ENCODE data around the gene DHRS4.
"Not testable (repeated sequence)": the region's sequence is repeated elsewhere in the genome, so short reads cannot be mapped to it uniquely, and the experiment has no call there.

Gene DHRS4

GRCh38 chr14:23977208-23977607 lies 23.6 kb downstream of the DHRS4 start:
- DNase-seq (ENCODE audit: insufficient read length, low spot score); FAIRE-seq: not testable (repeated sequence)

GRCh38 chr14:23981951-23982813 lies 28.6 kb downstream of the DHRS4 start:
- FAIRE-seq; DNase-seq (ENCODE audit: insufficient read length, low spot score): not testable (repeated sequence)

DNA sequence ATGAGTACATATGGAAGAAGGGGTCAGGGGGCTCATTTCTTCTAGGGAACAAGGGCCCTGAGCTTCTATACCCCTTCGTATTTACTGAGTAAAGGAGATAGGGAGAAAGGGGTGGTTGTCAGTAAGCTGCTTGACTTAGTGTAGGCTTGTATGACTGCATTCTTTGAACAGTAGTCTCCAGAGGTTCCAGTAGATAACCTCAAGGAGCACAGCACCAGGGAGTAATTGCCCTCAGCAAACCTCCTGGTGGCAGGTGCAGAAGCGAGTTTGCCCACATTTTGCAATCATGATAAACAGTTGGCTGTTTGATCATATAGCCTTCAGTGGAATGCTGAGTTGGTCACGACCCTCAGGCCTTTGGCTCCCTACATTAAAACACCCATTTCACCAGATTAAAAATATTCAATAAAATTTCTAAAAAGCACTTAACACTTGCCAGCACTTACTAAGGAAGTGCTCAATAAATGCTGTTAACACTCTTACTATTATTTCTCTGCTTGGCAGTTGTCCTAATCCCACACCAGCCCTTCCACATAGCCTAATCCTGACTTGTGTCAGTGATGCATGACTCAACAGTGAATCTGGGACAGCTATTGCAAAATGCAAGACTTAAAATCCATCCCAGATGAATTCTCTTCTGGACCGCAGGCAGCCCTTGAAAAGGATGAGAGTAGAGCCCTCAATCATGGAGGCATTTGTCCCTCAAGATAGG lies 31.5 kb downstream of the DHRS4 start:
- DNase-seq (ENCODE audit: insufficient read length, low spot score) (no peak), FAIRE-seq (no peak)

DNA sequence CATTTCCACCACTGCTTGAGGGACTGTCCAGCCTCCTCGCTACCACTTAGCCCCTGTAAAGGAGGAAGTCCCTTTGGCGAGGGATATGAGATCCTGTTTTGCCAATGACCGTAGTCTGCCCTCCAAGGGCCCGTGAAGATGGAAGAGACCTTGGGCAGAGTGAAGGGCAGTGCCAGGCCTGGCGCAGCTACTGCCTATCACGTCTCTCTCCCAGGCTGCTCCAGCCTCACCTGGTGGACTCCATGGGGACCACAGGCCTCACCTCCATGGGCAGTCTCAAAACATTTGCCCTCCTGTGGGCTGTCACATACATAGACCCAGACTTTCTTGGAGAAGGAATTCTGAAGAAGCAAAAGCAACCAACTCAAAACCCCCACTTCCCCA lies 34.6 kb downstream of the DHRS4 start:
- FAIRE-seq; DNase-seq (ENCODE audit: insufficient read length, low spot score): not testable (repeated sequence)

GRCh38 chr14:23988607-23989363 lies 35.2 kb downstream of the DHRS4 start, which contains the start of gene DHRS4L2:
Gene DHRS4L2, plus strand, starts transcription at chr14:23988929. Its CDS starts 19 bp downstream, at chr14:23988948.
- DNase-seq (ENCODE audit: insufficient read length, low spot score) = peak; percentile 46
- peak; percentile 69 for FAIRE-seq

GRCh38 chr14:23989734-23990445 lies 36.3 kb downstream of the DHRS4 start:
- not testable (repeated sequence) for FAIRE-seq
- peak; percentile 24 for DNase-seq (ENCODE audit: insufficient read length, low spot score)

GRCh38 chr14:23990961-23991360 lies 37.4 kb downstream of the DHRS4 start:
- FAIRE-seq; DNase-seq (ENCODE audit: insufficient read length, low spot score): not testable (repeated sequence)

GRCh38 chr14:23993042-23993441 lies 39.5 kb downstream of the DHRS4 start:
- FAIRE-seq; DNase-seq (ENCODE audit: insufficient read length, low spot score): not testable (repeated sequence)

GRCh38 chr14:23996009-23996408 lies 42.4 kb downstream of the DHRS4 start:
- DNase-seq (ENCODE audit: insufficient read length, low spot score); FAIRE-seq: not testable (repeated sequence)

- FAIRE-seq; DNase-seq (ENCODE audit: insufficient read length, low spot score): not testable (repeated sequence)
These were observed 43.3 kb downstream of the DHRS4 start for GRCh38 chr14:23996825-23997224.

DNA sequence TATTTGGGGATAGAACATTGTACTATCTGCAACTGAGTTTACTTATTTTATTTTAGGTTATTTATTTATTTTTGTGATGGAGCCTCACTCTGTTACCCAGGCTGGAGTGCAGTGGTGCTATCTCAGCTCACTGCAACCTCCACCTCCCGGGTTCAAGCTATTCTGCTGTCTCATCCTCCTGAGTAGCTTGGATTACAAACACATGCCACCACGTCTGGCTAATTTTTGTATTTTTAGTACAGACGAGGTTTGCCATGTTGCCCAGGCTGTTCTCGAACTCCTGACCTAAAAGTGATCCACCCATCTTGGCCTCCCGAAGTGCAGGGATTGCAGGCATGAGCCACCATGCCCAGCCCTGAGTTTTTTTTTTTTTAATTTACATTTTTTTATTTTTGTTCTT lies 46.1 kb downstream of the DHRS4 start:
- not testable (repeated sequence) for FAIRE-seq; DNase-seq (ENCODE audit: insufficient read length, low spot score)

GRCh38 chr14:24001078-24001477 lies 47.5 kb downstream of the DHRS4 start:
- DNase-seq (ENCODE audit: insufficient read length, low spot score); FAIRE-seq: not testable (repeated sequence)

GRCh38 chr14:24001679-24002078 lies 48.1 kb downstream of the DHRS4 start:
- FAIRE-seq; DNase-seq (ENCODE audit: insufficient read length, low spot score): not testable (repeated sequence)

- FAIRE-seq; DNase-seq (ENCODE audit: insufficient read length, low spot score): not testable (repeated sequence)
These were observed 52.9 kb downstream of the DHRS4 start for GRCh38 chr14:24006471-24006816.

- not testable (repeated sequence) for DNase-seq (ENCODE audit: insufficient read length, low spot score)
- peak; percentile 63 for FAIRE-seq
These were observed 53.5 kb downstream of the DHRS4 start for GRCh38 chr14:24006817-24007652.

DNA sequence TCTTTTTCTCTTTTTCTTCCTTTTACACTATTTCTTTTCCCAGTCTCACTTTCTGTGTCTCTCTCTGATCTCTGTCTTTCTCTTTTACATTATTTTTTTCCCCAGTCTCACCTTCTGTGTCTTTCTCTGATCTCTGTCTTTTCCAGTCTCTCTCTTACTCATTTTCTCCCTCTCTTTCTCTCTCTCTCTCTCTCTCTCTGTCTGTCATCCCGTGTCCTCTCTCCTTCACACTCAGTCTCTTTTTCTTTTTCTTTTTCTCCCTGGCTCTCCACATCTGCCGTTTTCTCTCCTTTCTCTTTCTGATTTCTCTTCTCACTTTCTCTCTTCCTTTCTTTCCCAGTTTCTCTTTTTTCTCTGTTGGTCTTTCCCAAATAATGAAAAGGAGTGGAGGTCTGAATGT lies 57.5 kb downstream of the DHRS4 start:
- FAIRE-seq = no peak
- DNase-seq (ENCODE audit: insufficient read length, low spot score) = no peak

DNA sequence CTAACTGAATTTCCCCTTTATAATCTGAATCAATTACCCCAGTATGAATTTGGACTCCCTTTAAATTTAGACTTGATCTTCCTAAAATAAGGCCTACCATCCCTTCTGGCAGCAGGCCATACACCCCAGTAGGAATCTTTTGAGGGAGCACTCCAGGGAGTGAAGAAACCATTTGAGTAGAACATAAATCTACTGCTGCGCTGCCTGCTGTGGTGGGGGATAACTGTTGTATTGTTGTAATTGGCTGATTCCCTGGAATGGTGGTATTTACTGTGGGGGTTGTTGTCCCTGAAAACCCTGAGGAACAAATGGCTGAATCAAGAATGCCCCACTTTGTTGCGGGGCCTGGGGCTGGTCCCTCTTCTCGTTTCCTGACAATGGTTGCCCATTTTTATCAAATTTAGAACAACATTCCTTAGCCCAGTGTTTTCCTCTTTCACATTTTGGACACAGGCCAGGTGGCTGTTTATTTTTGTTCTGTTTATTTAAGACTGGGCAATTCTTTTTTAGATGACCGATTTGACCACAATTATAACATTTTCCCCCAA lies 59.2 kb downstream of the DHRS4 start:
- not testable (repeated sequence) for FAIRE-seq; DNase-seq (ENCODE audit: insufficient read length, low spot score)

GRCh38 chr14:24013654-24014514 lies 60.3 kb downstream of the DHRS4 start:
- FAIRE-seq (peak; percentile 78), DNase-seq (ENCODE audit: insufficient read length, low spot score) (peak; percentile 48)

All from GM19239 (cell line).